ENCODE measurements around the gene LTBR. TPM values are rescaled to one million over a fixed set of nuclear protein-coding genes. Genes with fewer than 3 reads are reported as not detected.

Gene LTBR
- total and polyA plus RNA-seq, 2 donors (not counting 1 experiment from before 2014, with no cell fraction given), result 1.1 TPM; not detected in 1

- no peak for TF ChIP-seq CTCF (IDR thresholded peaks at IDR 0.05)
- ATAC-seq (ENCODE audit: low read depth) (no peak), DNase-seq (no peak)
- no peak overlapping the region for H3K27ac ChIP-seq (ENCODE audit: low read length in 2 of 2)
- ChIA-PET POLR2A (no interaction called here), CTCF (interaction anchor here (0.9 to 1.6 kb wide), 5 partner anchors 12 to 170 kb away, joined by 3 to 4 read pairs (median 3); no protein-coding TSS in a partner anchor)
- Mint-ChIP-seq H3K4me1 (peaks cover 12% of the 10 kb centered on the region), H3K27me3 (peaks cover 22% of the 10 kb centered on the region), H3K4me3 (no peak overlapping the region), H3K9me3 (ENCODE audit: insufficient read depth) (no peaks in the 10 kb centered on the region), H3K27ac (no peak overlapping the region)
- no peak overlapping the region for H2AFZ ChIP-seq (ENCODE audit: insufficient read depth, low read depth, low read length, poor library complexity, severe bottlenecking)
- H3K4me3 ChIP-seq (ENCODE audit: control extremely low read depth in 1 of 5, extremely low read depth in 1 of 5, insufficient read depth in 1 of 5, low read depth in 2 of 5, low read length in 4 of 5), result peak overlapping the region in 1 of 5 experiments; percentile 12
- intact Hi-C loops (cut with micrococcal nuclease), result no loop called here
- peaks cover 14 to 16% of the 10 kb centered on the region in 2 donors for H3K4me1 ChIP-seq (ENCODE audit: control insufficient read depth in 2 of 2, insufficient read depth in 2 of 2, low read length in 2 of 2)
- no peaks in the 10 kb centered on the region for H3K36me3 ChIP-seq (replicated peaks in 1 of 2; ENCODE audit: control extremely low read depth in 1 of 2, control insufficient read depth in 1 of 2, extremely low read depth in 1 of 2, insufficient read depth in 2 of 2, low read length in 1 of 2)
- WGBS (ENCODE audit: insufficient coverage), result 50% methylated on average over 9 of the region's 15 CpGs
- H3K4me2 ChIP-seq (replicated peaks; ENCODE audit: low read depth, low read length, poor library complexity, severe bottlenecking), result peak overlapping the region; percentile 21
- no peaks in the 10 kb centered on the region for H3K79me2 ChIP-seq (ENCODE audit: control insufficient read depth, insufficient read depth, low read length)
- H3K27me3 ChIP-seq (replicated peaks in 1 of 4; ENCODE audit: control extremely low read depth in 1 of 4, control insufficient read depth in 3 of 4, insufficient read depth in 4 of 4, low read length in 3 of 4), result peaks cover 0 to 16% (median 3%) of the 10 kb centered on the region in 4 experiments
- no peak overlapping the region for H3K9ac ChIP-seq (ENCODE audit: low read length)
- H3K9me3 ChIP-seq (ENCODE audit: control extremely low read depth in 1 of 3, control insufficient read depth in 2 of 3, insufficient read depth in 1 of 3, low read length in 2 of 3), result peaks cover 0 to 3% (median 0%) of the 10 kb centered on the region in 3 donors
- H4K20me1 ChIP-seq (ENCODE audit: control insufficient read depth, insufficient read depth, low read length, poor library complexity, severe bottlenecking), result no peaks in the 10 kb centered on the region
Observed at GRCh38 chr12:6367969-6368892, 15.7 kb upstream of the LTBR start.

DNA sequence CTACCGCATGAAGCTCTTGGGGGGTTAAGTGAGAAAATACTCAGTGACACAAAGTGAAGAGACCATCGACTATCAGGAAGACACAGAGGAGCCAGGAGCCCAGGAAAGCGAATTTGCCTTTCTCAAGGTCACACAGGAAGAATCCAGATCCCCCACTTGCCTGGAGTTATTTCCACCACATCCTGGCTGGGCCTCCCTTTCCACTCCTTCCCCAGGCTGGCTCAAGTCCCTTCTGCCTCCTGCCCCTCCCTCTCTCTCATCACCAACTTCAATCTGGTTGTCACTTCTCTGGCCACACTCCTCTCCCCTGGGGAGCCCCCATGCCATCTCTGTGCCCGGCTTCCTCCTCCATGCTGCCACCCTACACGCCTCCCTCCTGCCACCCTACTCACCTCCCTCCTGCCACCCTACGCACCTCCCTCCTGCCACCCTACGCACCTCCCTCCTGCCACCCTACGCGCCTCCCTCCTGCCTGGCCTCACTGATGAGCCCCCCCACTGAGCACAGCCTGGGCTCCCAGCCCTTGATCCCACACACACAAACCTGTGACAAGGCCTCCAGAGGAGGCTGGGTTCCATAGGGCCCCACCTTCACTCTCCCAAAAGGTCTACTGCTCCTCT, 14.9 kb upstream of the LTBR start:
- Histone ChIP-seq H3K9ac (ENCODE audit: low read length) (no peak overlapping the region), H3K4me2 (replicated peaks; ENCODE audit: low read depth, low read length, poor library complexity, severe bottlenecking) (no peak overlapping the region), H3K4me1 (ENCODE audit: control insufficient read depth in 2 of 2, insufficient read depth in 2 of 2, low read length in 2 of 2) (peaks cover 8% of the 10 kb centered on the region in 2 donors), H3K36me3 (replicated peaks in 1 of 2; ENCODE audit: control extremely low read depth in 1 of 2, control insufficient read depth in 1 of 2, extremely low read depth in 1 of 2, insufficient read depth in 2 of 2, low read length in 1 of 2) (no peaks in the 10 kb centered on the region), H3K4me3 (ENCODE audit: control extremely low read depth in 1 of 5, extremely low read depth in 1 of 5, insufficient read depth in 1 of 5, low read depth in 2 of 5, low read length in 4 of 5) (no peak overlapping the region), H3K79me2 (ENCODE audit: control insufficient read depth, insufficient read depth, low read length) (no peaks in the 10 kb centered on the region), H2AFZ (ENCODE audit: insufficient read depth, low read depth, low read length, poor library complexity, severe bottlenecking) (no peak overlapping the region), H3K9me3 (ENCODE audit: control extremely low read depth in 1 of 3, control insufficient read depth in 2 of 3, insufficient read depth in 1 of 3, low read length in 2 of 3) (peaks cover 0 to 3% (median 0%) of the 10 kb centered on the region in 3 donors), H3K27ac (ENCODE audit: low read length in 2 of 2) (no peak overlapping the region), H4K20me1 (ENCODE audit: control insufficient read depth, insufficient read depth, low read length, poor library complexity, severe bottlenecking) (no peaks in the 10 kb centered on the region), H3K27me3 (replicated peaks in 1 of 4; ENCODE audit: control extremely low read depth in 1 of 4, control insufficient read depth in 3 of 4, insufficient read depth in 4 of 4, low read length in 3 of 4) (peaks cover 0 to 15% (median 4%) of the 10 kb centered on the region in 4 experiments)
- Mint-ChIP-seq H3K4me3 (no peak overlapping the region), H3K9me3 (ENCODE audit: insufficient read depth) (no peaks in the 10 kb centered on the region), H3K27ac (no peak overlapping the region), H3K4me1 (peaks cover 10% of the 10 kb centered on the region), H3K27me3 (peaks cover 28% of the 10 kb centered on the region)
- POLR2A ChIA-PET, result no interaction called here
- intact Hi-C loops (cut with micrococcal nuclease), result no loop called here
- WGBS (ENCODE audit: insufficient coverage), result 69% methylated on average over 8 of the region's 9 CpGs
- ATAC-seq (ENCODE audit: low read depth), result no peak
- CTCF ChIA-PET, result interaction anchor here (1.6 kb wide), 1 partner anchor 19 kb away, joined by 4 read pairs; no protein-coding TSS in a partner anchor
- no peak for DNase-seq
- TF ChIP-seq EZH2 (IDR thresholded peaks at IDR 0.05; ENCODE audit: borderline replicate concordance, insufficient read depth, low read depth, low read length, poor library complexity, severe bottlenecking), result no peak
- TF ChIP-seq CTCF (IDR thresholded peaks at IDR 0.05), result no peak
